Head of caudate nucleus (tissue), 42 donors: ENCODE data around the gene SLC35A4.
A peak's percentile ranks its signal among the peaks of the same experiment; 100 is the strongest.

ENCODE experiments used
- DNase-seq, 42 donors: peaks; one replicate each; pipeline versions ENCODE4 v3.0.0 to v3.0.0-alpha.2; 2020 to 2021; ENCODE audit warnings: mixed read lengths in 7 of 42
- intact Hi-C: fragments of 100-400 bp; cut with DNase I; formaldehyde crosslinking; loops from one replicate; pipeline ENCODE4 v1.15.0; 2022

The SLC35A4 gene

GRCh38 chr5:140564196-140565023, at the start of gene SLC35A4, which contains the start of gene APBB3:
Gene SLC35A4, plus strand, starts transcription at chr5:140564828. Its CDS starts 2,342 bp downstream, at chr5:140567170.
Gene APBB3, minus strand, starts transcription at chr5:140564598. Its CDS starts 353 bp downstream, at chr5:140564245.
- intact Hi-C loops, result loop anchor here (5.0 to 10.0 kb wide), 3 partner anchors 73 to 130 kb away; partner anchors contain the start of genes HARS1, HARS2, IK and NDUFA2
- DNase-seq, result peak; percentile 94 to 99 (median 98)

GRCh38 chr5:140524003-140524402, 40.6 kb upstream of the SLC35A4 start:
- no peak for DNase-seq
- intact Hi-C loops, result no loop called here

- intact Hi-C loops, result no loop called here
- no peak for DNase-seq
Observed at GRCh38 chr5:140540227-140540626, 24.4 kb upstream of the SLC35A4 start.

- intact Hi-C loops, result no loop called here
- DNase-seq, result no peak
Observed at GRCh38 chr5:140542972-140543371, 21.7 kb upstream of the SLC35A4 start.

GRCh38 chr5:140544986-140545385, 19.6 kb upstream of the SLC35A4 start:
- intact Hi-C loops, result loop anchor here (5.0 kb wide), 1 partner anchor 143 kb away; the partner anchor contains the start of gene ANKHD1
- DNase-seq, result no peak

- DNase-seq, result no peak
- intact Hi-C loops, result loop anchor here (5.0 kb wide), 1 partner anchor 143 kb away; the partner anchor contains the start of gene ANKHD1
Observed at GRCh38 chr5:140545606-140546005, 19.0 kb upstream of the SLC35A4 start.

GRCh38 chr5:140546851-140547507, 17.6 kb upstream of the SLC35A4 start:
- intact Hi-C loops, result loop anchor here (5.0 kb wide), 1 partner anchor 145 kb away; the partner anchor contains the start of gene ANKHD1
- peak in 1 of 42 donors; percentile 34 for DNase-seq

- intact Hi-C loops, result loop anchor here (5.0 kb wide), 1 partner anchor 145 kb away; the partner anchor contains the start of gene ANKHD1
- peak; percentile 93 to 99 (median 98) for DNase-seq
Observed at GRCh38 chr5:140547508-140548299, 16.9 kb upstream of the SLC35A4 start, which contains the start of gene EIF4EBP3. Gene EIF4EBP3, plus strand, starts transcription at chr5:140547662. Its CDS starts 76 bp downstream, at chr5:140547738.

- DNase-seq, result peak in 1 of 42 donors; percentile 28
- intact Hi-C loops, result loop anchor here (5.0 kb wide), 1 partner anchor 146 kb away; the partner anchor contains the start of gene ANKHD1
Observed at GRCh38 chr5:140548300-140548688, 16.3 kb upstream of the SLC35A4 start.

GRCh38 chr5:140548791-140549190, 15.8 kb upstream of the SLC35A4 start:
- peak in 2 of 42 donors; percentile 6 to 35 for DNase-seq
- intact Hi-C loops, result loop anchor here (5.0 kb wide), 1 partner anchor 146 kb away; the partner anchor contains the start of gene ANKHD1

- DNase-seq, result peak in 18 of 42 donors; percentile 17 to 62 (median 38)
Observed at GRCh38 chr5:140549237-140550144, 15.1 kb upstream of the SLC35A4 start.

GRCh38 chr5:140550147-140551079, 14.2 kb upstream of the SLC35A4 start:
- intact Hi-C loops, result no loop called here
- peak in 22 of 42 donors; percentile 15 to 69 (median 44) for DNase-seq

More at GRCh38 chr5:140549237-140550144, 15.1 kb upstream of the SLC35A4 start:
- intact Hi-C loops, result loop anchor here (5.0 kb wide), 1 partner anchor 147 kb away; the partner anchor contains the start of gene ANKHD1

GRCh38 chr5:140551872-140552271, 12.8 kb upstream of the SLC35A4 start:
- DNase-seq, result peak in 2 of 42 donors; percentile 24 to 28
- intact Hi-C loops, result no loop called here

- DNase-seq, result no peak
- intact Hi-C loops, result no loop called here
Observed at GRCh38 chr5:140553657-140554056, 11.0 kb upstream of the SLC35A4 start.

- peak in 1 of 42 donors; percentile 1 for DNase-seq
Observed at GRCh38 chr5:140554454-140554853, 10.2 kb upstream of the SLC35A4 start.

GRCh38 chr5:140555747-140556312, 8.8 kb upstream of the SLC35A4 start:
- DNase-seq, result peak in 1 of 42 donors; percentile 6
- intact Hi-C loops, result no loop called here

More at GRCh38 chr5:140554454-140554853, 10.2 kb upstream of the SLC35A4 start:
- intact Hi-C loops, result no loop called here
